CD14-positive monocyte (primary cell): Measurements from ENCODE around the gene EIF3J. TPM values are rescaled to one million over a fixed set of nuclear protein-coding genes. Genes with fewer than 3 reads are reported as not detected.

Source experiments
- DNase-seq, 3 donors: peaks; one replicate each; pipeline ENCODE4 v3.0.0-alpha.2; 2011 to 2022
- H2AFZ ChIP-seq: 2 replicates; pipeline ENCODE4 v1.6.0; 2012; ENCODE audit warnings: mild to moderate bottlenecking, low read depth, low read length, inconsistent platforms; ENCODE audit not compliant: insufficient read depth, poor library complexity, severe bottlenecking
- H3K27ac ChIP-seq, 2 donors: 1 replicate in 1 of 2; 2 replicates in 1 of 2; pipeline ENCODE4 v1.5.1; 2012 to 2013; ENCODE audit warnings: low read length in 2 of 2, control low read depth in 1 of 2, inconsistent platforms in 1 of 2, low read depth in 1 of 2, mild to moderate bottlenecking in 1 of 2
- H3K27me3 ChIP-seq, 2 donors: one replicate each; pipeline versions ENCODE4 v1.6.0 to v1.6.1; 2011 to 2013; ENCODE audit warnings: low read length in 2 of 2; ENCODE audit not compliant: control insufficient read depth in 2 of 2, insufficient read depth in 2 of 2
- H3K36me3 ChIP-seq, 2 donors: replicated peaks in 1 of 2; 1 replicate in 1 of 2; 2 replicates in 1 of 2; pipeline versions ENCODE4 v1.5.1 to v1.6.1; 2012 to 2013; ENCODE audit warnings: low read length in 2 of 2, control low read depth in 1 of 2, inconsistent platforms in 1 of 2, mild to moderate bottlenecking in 1 of 2; ENCODE audit not compliant: insufficient read depth in 2 of 2, control insufficient read depth in 1 of 2
- H3K4me1 ChIP-seq, 2 donors: 1 replicate in 1 of 2; 2 replicates in 1 of 2; pipeline versions ENCODE4 v1.5.1 to v1.6.1; 2012 to 2013; ENCODE audit warnings: low read length in 2 of 2, control low read depth in 1 of 2, inconsistent platforms in 1 of 2, mild to moderate bottlenecking in 1 of 2, moderate library complexity in 1 of 2; ENCODE audit not compliant: insufficient read depth in 2 of 2, control insufficient read depth in 1 of 2
- H3K4me2 ChIP-seq: replicated peaks from 2 replicates; pipeline ENCODE3; 2012; ENCODE audit warnings: low read length, moderate library complexity, mild to moderate bottlenecking; ENCODE audit not compliant: poor library complexity, severe bottlenecking; ENCODE audit errors: extremely low read depth
- H3K4me3 ChIP-seq, 3 experiments: fragments of 200-600 bp in 1 of 3; sonication (generic) in 1 of 3; replicated peaks in 1 of 3; 1 replicate in 2 of 3; 2 replicates in 1 of 3; pipeline ENCODE4 v1.5.1; 2011 to 2013; ENCODE audit warnings: low read length in 3 of 3, mild to moderate bottlenecking in 3 of 3, control low read depth in 2 of 3, low read depth in 2 of 3, inconsistent platforms in 1 of 3, moderate library complexity in 1 of 3
- H3K79me2 ChIP-seq: 2 replicates; pipeline ENCODE4 v1.6.0; 2012; ENCODE audit warnings: mild to moderate bottlenecking, control low read depth, inconsistent platforms, low read length, moderate library complexity; ENCODE audit not compliant: insufficient read depth
- H3K9ac ChIP-seq: 2 replicates; pipeline ENCODE4 v1.6.0; 2017; ENCODE audit warnings: low read length, mild to moderate bottlenecking; ENCODE audit not compliant: insufficient read depth, poor library complexity, severe bottlenecking
- H3K9me3 ChIP-seq, 2 donors: replicated peaks in 1 of 2; 1 replicate in 1 of 2; 2 replicates in 1 of 2; pipeline versions ENCODE4 v1.5.1 to v1.6.1; 2012 to 2013; ENCODE audit warnings: low read length in 2 of 2, control low read depth in 1 of 2; ENCODE audit not compliant: control insufficient read depth in 1 of 2, insufficient read depth in 1 of 2
- H4K20me1 ChIP-seq: 2 replicates; pipeline ENCODE4 v1.6.0; 2012; ENCODE audit warnings: mild to moderate bottlenecking, low read length, control low read depth, moderate library complexity; ENCODE audit not compliant: insufficient read depth
- H3K27ac Mint-ChIP-seq, 7 donors: one replicate each; pipeline ENCODE4 v1.8.0; 2020; ENCODE audit warnings: mild to moderate bottlenecking in 7 of 7, mixed read lengths in 7 of 7, moderate library complexity in 6 of 7, inconsistent platforms in 2 of 7
- H3K27me3 Mint-ChIP-seq, 3 donors: one replicate each; pipeline ENCODE4 v1.8.0; 2021 to 2022; ENCODE audit warnings: low read depth in 3 of 3, mild to moderate bottlenecking in 3 of 3, mixed read lengths in 3 of 3, moderate library complexity in 3 of 3, inconsistent platforms in 1 of 3
- H3K36me3 Mint-ChIP-seq, 2 donors: one replicate each; pipeline ENCODE4 v1.8.0; 2020; ENCODE audit warnings: mixed read lengths in 2 of 2, inconsistent platforms in 1 of 2, mild to moderate bottlenecking in 1 of 2
- H3K4me1 Mint-ChIP-seq: one replicate; pipeline ENCODE4 v1.8.0; 2020; ENCODE audit warnings: mild to moderate bottlenecking, mixed read lengths
- H3K4me3 Mint-ChIP-seq, 2 donors: one replicate each; pipeline ENCODE4 v1.8.0; 2020; ENCODE audit warnings: mild to moderate bottlenecking in 2 of 2, mixed read lengths in 2 of 2, moderate library complexity in 1 of 2
- H3K9me3 Mint-ChIP-seq, 7 donors: one replicate each; pipeline ENCODE4 v1.8.0; 2020 to 2022; ENCODE audit warnings: mixed read lengths in 7 of 7, mild to moderate bottlenecking in 6 of 7, moderate library complexity in 6 of 7, inconsistent platforms in 2 of 7
- WGBS: methylation state at CpG from one replicate; pipeline ENCODE4 v1.1.5; 2013; ENCODE audit warnings: missing lambda C conversion rate; ENCODE audit not compliant: insufficient coverage; 5-methylcytosine and 5-hydroxymethylcytosine counted together
- intact Hi-C, 2 donors: fragments of 100-400 bp; cut with micrococcal nuclease; formaldehyde crosslinking; loops; one replicate each; pipeline versions ENCODE4 v1.15.0 to v1.15.1; 2023
- polyA plus RNA-seq, 3 donors: library from polyadenylated mRNA; depleted of rRNA in 1 of 3; unstranded in 2 of 3; stranded (reverse) in 1 of 3; fragments of 300-500 nt in 2 of 3; fragments of >200 nt in 1 of 3; fragmentation: Illumina TruSeq in 2 of 3; gene quantifications; 1 replicate in 2 of 3; 2 replicates in 1 of 3; pipeline ENCODE4 v1.2.3, GENCODE V29; 2012 to 2021
- TF ChIP-seq, protein P1 (sequence below): fragments of 200-600 bp; IDR thresholded peaks from one replicate; pipeline ENCODE4 v1.8.0; 2022; ENCODE audit warnings: antibody characterized with exemption, mild to moderate bottlenecking

EIF3J gene
- polyA plus RNA-seq, 3 donors = 9.7 to 20.1 (median 13.5) TPM

DNA sequence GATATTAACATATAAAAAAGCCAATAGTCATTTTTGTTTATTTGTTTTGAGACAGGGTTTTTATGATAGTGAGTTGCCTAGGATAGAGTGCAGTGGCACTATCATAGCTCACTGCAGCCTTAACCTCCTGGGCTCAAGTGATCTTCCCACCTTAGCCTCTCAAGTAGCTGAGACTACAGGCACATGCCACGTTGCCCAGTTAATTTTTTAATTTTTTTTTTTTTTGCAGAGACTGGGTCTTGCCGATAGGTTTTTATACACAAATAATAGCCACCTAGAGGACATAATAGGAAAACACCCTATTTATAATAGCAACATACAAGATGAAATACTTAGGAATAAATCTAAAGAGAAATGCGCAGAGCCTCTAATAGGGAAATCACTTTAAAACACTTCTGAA lies 13.3 kb downstream of the EIF3J start:
- Mint-ChIP-seq H3K36me3 (peaks cover 44 to 62% of the 10 kb centered on the region in 2 donors), H3K4me1 (peaks cover 16% of the 10 kb centered on the region), H3K27me3 (no peaks in the 10 kb centered on the region), H3K9me3 (no peaks in the 10 kb centered on the region), H3K4me3 (no peak overlapping the region), H3K27ac (no peak overlapping the region)
- no CpG with 5 or more reads among the region's 3 CpGs for WGBS
- Histone ChIP-seq H3K4me3 (no peak overlapping the region), H2AFZ (no peak overlapping the region), H4K20me1 (peaks cover 82% of the 10 kb centered on the region), H3K36me3 (peaks cover 44 to 58% of the 10 kb centered on the region in 2 donors), H3K27ac (no peak overlapping the region), H3K79me2 (peaks cover 65% of the 10 kb centered on the region), H3K9me3 (no peaks in the 10 kb centered on the region), H3K4me2 (no peak overlapping the region), H3K27me3 (no peaks in the 10 kb centered on the region), H3K4me1 (peaks cover 0 to 15% of the 10 kb centered on the region in 2 donors), H3K9ac (no peak overlapping the region)
- intact Hi-C loops = no loop called here
- DNase-seq = peak in 2 of 3 donors; percentile 11 to 13
- TF ChIP-seq, protein P1, sequence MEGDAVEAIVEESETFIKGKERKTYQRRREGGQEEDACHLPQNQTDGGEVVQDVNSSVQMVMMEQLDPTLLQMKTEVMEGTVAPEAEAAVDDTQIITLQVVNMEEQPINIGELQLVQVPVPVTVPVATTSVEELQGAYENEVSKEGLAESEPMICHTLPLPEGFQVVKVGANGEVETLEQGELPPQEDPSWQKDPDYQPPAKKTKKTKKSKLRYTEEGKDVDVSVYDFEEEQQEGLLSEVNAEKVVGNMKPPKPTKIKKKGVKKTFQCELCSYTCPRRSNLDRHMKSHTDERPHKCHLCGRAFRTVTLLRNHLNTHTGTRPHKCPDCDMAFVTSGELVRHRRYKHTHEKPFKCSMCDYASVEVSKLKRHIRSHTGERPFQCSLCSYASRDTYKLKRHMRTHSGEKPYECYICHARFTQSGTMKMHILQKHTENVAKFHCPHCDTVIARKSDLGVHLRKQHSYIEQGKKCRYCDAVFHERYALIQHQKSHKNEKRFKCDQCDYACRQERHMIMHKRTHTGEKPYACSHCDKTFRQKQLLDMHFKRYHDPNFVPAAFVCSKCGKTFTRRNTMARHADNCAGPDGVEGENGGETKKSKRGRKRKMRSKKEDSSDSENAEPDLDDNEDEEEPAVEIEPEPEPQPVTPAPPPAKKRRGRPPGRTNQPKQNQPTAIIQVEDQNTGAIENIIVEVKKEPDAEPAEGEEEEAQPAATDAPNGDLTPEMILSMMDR = no peak

DNA sequence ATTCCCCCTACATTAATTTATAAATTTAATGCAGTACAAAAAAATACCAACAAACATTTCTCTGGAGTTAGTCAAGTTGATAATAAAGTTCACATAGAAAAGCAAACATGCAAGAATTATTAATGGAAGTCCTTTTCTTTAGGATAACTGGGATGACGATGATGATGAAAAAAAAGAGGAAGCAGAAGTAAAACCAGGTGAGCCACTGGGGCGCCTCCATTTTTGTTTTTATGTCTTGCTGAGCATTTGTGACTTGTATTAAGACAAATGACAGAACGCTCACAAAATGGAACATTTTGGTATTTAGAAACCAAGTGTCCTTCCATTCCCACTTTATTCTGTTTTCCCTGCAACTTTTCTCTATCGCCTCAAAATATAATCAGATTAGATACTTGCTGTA lies 13.8 kb downstream of the EIF3J start:
- H3K4me1 ChIP-seq = peaks cover 0 to 12% of the 10 kb centered on the region in 2 donors
- no peak overlapping the region for H3K9ac ChIP-seq
- H3K27ac ChIP-seq = no peak overlapping the region
- peaks cover 82% of the 10 kb centered on the region for H4K20me1 ChIP-seq
- Mint-ChIP-seq H3K4me1 (peaks cover 13% of the 10 kb centered on the region), H3K27me3 (no peaks in the 10 kb centered on the region), H3K4me3 (no peak overlapping the region), H3K27ac (peak overlapping the region in 1 of 7 donors; percentile 34), H3K9me3 (no peaks in the 10 kb centered on the region), H3K36me3 (peaks cover 49 to 66% of the 10 kb centered on the region in 2 donors)
- DNase-seq = peak in 1 of 3 donors; percentile 5
- H3K36me3 ChIP-seq = peaks cover 49 to 62% of the 10 kb centered on the region in 2 donors
- no peaks in the 10 kb centered on the region for H3K9me3 ChIP-seq
- 14% methylated on average over 1 of the region's 4 CpGs for WGBS
- intact Hi-C loops = no loop called here
- no peaks in the 10 kb centered on the region for H3K27me3 ChIP-seq
- H3K4me2 ChIP-seq = no peak overlapping the region
- no peak overlapping the region for H3K4me3 ChIP-seq
- no peak overlapping the region for H2AFZ ChIP-seq
- H3K79me2 ChIP-seq = peaks cover 61% of the 10 kb centered on the region
- TF ChIP-seq, protein P1 = peak; percentile 1
